Kidney epithelial cell (primary cell): ENCODE data around the gene LGR6. TPM values are rescaled to one million over a fixed set of nuclear protein-coding genes. Genes with fewer than 3 reads are reported as not detected.

Experiments used
- DNase-seq: peaks from one replicate; pipeline ENCODE4 v3.0.0-alpha.2; 2010; ENCODE audit warnings: low read depth
- H3K27me3 ChIP-seq: 2 replicates; pipeline ENCODE4 v1.6.0; 2011; ENCODE audit warnings: low read length; ENCODE audit not compliant: control insufficient read depth, insufficient read depth
- H3K36me3 ChIP-seq: 2 replicates; pipeline ENCODE4 v1.5.1; 2011; ENCODE audit warnings: low read length; ENCODE audit not compliant: control insufficient read depth, insufficient read depth
- H3K4me3 ChIP-seq: 2 replicates; pipeline ENCODE4 v1.5.1; 2011; ENCODE audit warnings: low read depth, mild to moderate bottlenecking, control low read depth, low read length
- total RNA-seq: library from RNA; depleted of rRNA; stranded (reverse); fragments of >200 nt; gene quantifications from 2 replicates; pipeline ENCODE4 v1.2.3, GENCODE V29; 2015
- TF ChIP-seq, protein P1 (sequence below): IDR thresholded peaks from 2 replicates; pipeline ENCODE4 v1.5.1; 2011; ENCODE audit warnings: mild to moderate bottlenecking, moderate library complexity, low read length, control low read depth, inconsistent platforms; ENCODE audit not compliant: insufficient read depth, poor library complexity, severe bottlenecking

Gene LGR6
- total RNA-seq, 1 donor from 2014 or later: 0.08 TPM

DNA sequence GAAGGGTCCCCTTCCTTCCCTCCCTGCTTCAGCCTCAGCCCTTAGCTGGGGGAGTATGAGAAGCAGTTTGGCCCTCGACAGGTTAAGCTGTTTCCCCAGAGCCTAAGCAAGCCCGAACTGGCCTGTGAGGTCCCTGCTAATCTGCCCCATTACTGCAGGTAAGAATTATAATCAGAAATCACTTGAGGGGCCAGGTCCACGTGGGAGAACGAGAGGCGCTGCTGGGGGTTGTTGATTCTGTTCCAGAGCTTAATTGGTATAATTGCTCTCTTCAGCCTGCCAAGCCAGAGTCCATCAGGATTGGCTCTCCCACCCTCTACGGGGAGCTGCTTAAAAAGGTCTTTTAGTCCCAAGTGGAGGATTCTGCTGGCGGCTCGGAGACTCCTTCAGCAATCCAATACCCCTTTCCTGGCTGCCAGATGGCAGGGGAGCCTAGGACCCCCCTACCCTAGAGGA lies 77.3 kb downstream of the LGR6 start:
- no peak for DNase-seq
- Histone ChIP-seq H3K36me3 (no peaks in the 10 kb centered on the region), H3K4me3 (no peak overlapping the region), H3K27me3 (peaks cover 35% of the 10 kb centered on the region)
- TF ChIP-seq, protein P1, sequence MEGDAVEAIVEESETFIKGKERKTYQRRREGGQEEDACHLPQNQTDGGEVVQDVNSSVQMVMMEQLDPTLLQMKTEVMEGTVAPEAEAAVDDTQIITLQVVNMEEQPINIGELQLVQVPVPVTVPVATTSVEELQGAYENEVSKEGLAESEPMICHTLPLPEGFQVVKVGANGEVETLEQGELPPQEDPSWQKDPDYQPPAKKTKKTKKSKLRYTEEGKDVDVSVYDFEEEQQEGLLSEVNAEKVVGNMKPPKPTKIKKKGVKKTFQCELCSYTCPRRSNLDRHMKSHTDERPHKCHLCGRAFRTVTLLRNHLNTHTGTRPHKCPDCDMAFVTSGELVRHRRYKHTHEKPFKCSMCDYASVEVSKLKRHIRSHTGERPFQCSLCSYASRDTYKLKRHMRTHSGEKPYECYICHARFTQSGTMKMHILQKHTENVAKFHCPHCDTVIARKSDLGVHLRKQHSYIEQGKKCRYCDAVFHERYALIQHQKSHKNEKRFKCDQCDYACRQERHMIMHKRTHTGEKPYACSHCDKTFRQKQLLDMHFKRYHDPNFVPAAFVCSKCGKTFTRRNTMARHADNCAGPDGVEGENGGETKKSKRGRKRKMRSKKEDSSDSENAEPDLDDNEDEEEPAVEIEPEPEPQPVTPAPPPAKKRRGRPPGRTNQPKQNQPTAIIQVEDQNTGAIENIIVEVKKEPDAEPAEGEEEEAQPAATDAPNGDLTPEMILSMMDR: no peak

- no peak for DNase-seq
- no peak overlapping the region for H3K4me3 ChIP-seq
- H3K27me3 ChIP-seq: peaks cover 27% of the 10 kb centered on the region
- TF ChIP-seq, protein P1: no peak
- H3K36me3 ChIP-seq: no peaks in the 10 kb centered on the region
Measured at GRCh38 chr1:202272103-202272845, 78.7 kb downstream of the LGR6 start.

GRCh38 chr1:202274611-202275010 lies 81.0 kb downstream of the LGR6 start:
- DNase-seq: no peak

GRCh38 chr1:202275061-202275770 lies 81.6 kb downstream of the LGR6 start:
- H3K36me3 ChIP-seq: no peaks in the 10 kb centered on the region
- DNase-seq: no peak
- TF ChIP-seq, protein P1: no peak
- no peak overlapping the region for H3K4me3 ChIP-seq
- H3K27me3 ChIP-seq: peaks cover 11% of the 10 kb centered on the region

More at GRCh38 chr1:202274611-202275010, 81.0 kb downstream of the LGR6 start:
- Histone ChIP-seq H3K27me3 (peaks cover 12% of the 10 kb centered on the region), H3K36me3 (no peaks in the 10 kb centered on the region), H3K4me3 (no peak overlapping the region)
- TF ChIP-seq, protein P1: peak; percentile 46

- no peak for DNase-seq
- TF ChIP-seq, protein P1: no peak
- Histone ChIP-seq H3K4me3 (no peak overlapping the region), H3K36me3 (no peaks in the 10 kb centered on the region), H3K27me3 (peaks cover 2% of the 10 kb centered on the region)
Measured at GRCh38 chr1:202276081-202276715, 82.6 kb downstream of the LGR6 start.
